Endodermal cell (in vitro differentiated cells): ENCODE data around the gene ASTN2. TPM values are rescaled to one million over a fixed set of nuclear protein-coding genes. Genes with fewer than 3 reads are reported as not detected.

Experiments
- DNase-seq: peaks from one replicate; pipeline ENCODE4 v3.0.0-alpha.2; 2017
- H3K27ac ChIP-seq: 2 replicates; pipeline ENCODE4 v1.5.1; 2013; ENCODE audit warnings: mild to moderate bottlenecking, low read depth, low read length, moderate library complexity
- H3K27me3 ChIP-seq: 2 replicates; pipeline ENCODE4 v1.6.1; 2013; ENCODE audit warnings: mild to moderate bottlenecking, low read length, moderate library complexity; ENCODE audit not compliant: insufficient read depth, control insufficient read depth, poor library complexity, severe bottlenecking
- H3K36me3 ChIP-seq: 2 replicates; pipeline ENCODE4 v1.7.0; 2013; ENCODE audit warnings: mild to moderate bottlenecking, low read length, moderate library complexity; ENCODE audit not compliant: control insufficient read depth, insufficient read depth
- H3K4me1 ChIP-seq: one replicate; pipeline ENCODE4 v1.7.0; 2013; ENCODE audit warnings: low read length; ENCODE audit not compliant: control insufficient read depth, insufficient read depth
- H3K4me3 ChIP-seq: 2 replicates; pipeline ENCODE4 v1.5.1; 2013; ENCODE audit warnings: mild to moderate bottlenecking, low read length, moderate library complexity
- H3K9ac ChIP-seq: 2 replicates; pipeline ENCODE4 v1.6.1; 2013; ENCODE audit warnings: mild to moderate bottlenecking, low read length, moderate library complexity; ENCODE audit not compliant: poor library complexity, severe bottlenecking; ENCODE audit errors: extremely low read depth
- H3K9me3 ChIP-seq: 2 replicates; pipeline ENCODE4 v1.6.1; 2013; ENCODE audit warnings: mild to moderate bottlenecking, low read length, moderate library complexity; ENCODE audit not compliant: control insufficient read depth
- H3K27ac Mint-ChIP-seq: 2 replicates; pipeline ENCODE4 v1.8.0; 2020; ENCODE audit warnings: mixed read lengths
- H3K27me3 Mint-ChIP-seq: 2 replicates; pipeline ENCODE4 v1.8.0; 2021; ENCODE audit warnings: mild to moderate bottlenecking, mixed read lengths; ENCODE audit not compliant: insufficient read depth
- H3K36me3 Mint-ChIP-seq: 2 replicates; pipeline ENCODE4 v1.8.0; 2020; ENCODE audit warnings: low read depth, mixed read lengths
- H3K4me1 Mint-ChIP-seq: 2 replicates; pipeline ENCODE4 v1.8.0; 2020; ENCODE audit warnings: mixed read lengths
- H3K4me3 Mint-ChIP-seq: 2 replicates; pipeline ENCODE4 v1.8.0; 2020; ENCODE audit warnings: mild to moderate bottlenecking, moderate library complexity, mixed read lengths
- H3K9me3 Mint-ChIP-seq: 2 replicates; pipeline ENCODE4 v1.8.0; 2020; ENCODE audit warnings: mild to moderate bottlenecking, mixed read lengths
- WGBS, 2 experiments: methylation state at CpG; one replicate each; pipeline versions ENCODE4 v1.1.5 to v1.1.7; 2013; ENCODE audit warnings: missing lambda C conversion rate in 2 of 2, mixed read lengths in 1 of 2; ENCODE audit not compliant: insufficient coverage in 1 of 2, insufficient read length in 1 of 2; 5-methylcytosine and 5-hydroxymethylcytosine counted together
- total RNA-seq, 2 donors: library from RNA; stranded (reverse); fragmentation: NEBNext Ultra II Directional in 1 of 2; extraction: Animal tissue kit (Norgen Biotek cat#: 25700) in 1 of 2; gene quantifications; 2 replicates in 1 of 2; 3 replicates in 1 of 2; pipeline ENCODE4 v1.2.1, GENCODE V29; 2021
- TF ChIP-seq, protein P1 (sequence below): fragments of 200-600 bp; sonication (generic); conservative IDR thresholded peaks from 2 replicates; pipeline ENCODE4 v1.5.0; 2021; ENCODE audit warnings: antibody characterized with exemption, mild to moderate bottlenecking

The ASTN2 gene
- total RNA-seq, 2 donors from 2014 or later = 8.9 to 10.4 TPM

DNA sequence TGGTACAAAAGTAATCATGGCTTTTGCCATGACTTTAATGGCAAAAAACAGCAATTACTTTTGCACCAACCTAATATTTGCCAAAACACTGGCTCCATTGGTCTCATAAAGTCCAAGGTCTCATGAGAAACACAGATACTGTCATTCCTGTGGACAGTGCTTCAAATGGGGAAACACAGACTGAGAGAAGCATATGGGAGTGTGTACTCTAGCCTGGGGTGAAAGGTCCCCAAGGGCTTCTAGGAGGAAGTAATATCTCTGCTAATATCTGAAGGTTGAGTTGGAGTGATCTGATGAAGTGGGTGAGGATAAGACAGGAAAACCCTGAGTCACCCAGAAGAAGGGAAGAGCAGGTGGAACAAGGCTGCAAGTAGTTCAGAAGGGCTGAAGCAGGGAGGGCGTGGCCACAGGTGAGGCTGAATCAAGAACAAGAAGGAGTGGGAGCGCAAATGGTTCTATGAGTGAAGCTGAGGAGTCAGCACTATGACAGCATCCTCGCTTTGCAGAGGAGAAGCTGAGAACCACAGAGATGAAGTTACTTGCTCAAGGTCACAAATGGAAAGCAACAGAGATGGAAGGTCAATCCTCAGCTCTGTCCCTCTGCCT is 164.1 kb downstream of the ASTN2 start:
- H3K27ac ChIP-seq = no peak overlapping the region
- no peak overlapping the region for H3K9ac ChIP-seq
- H3K4me1 Mint-ChIP-seq = no peaks in the 10 kb centered on the region
- DNase-seq = no peak
- no peak overlapping the region for H3K27ac Mint-ChIP-seq
- H3K4me3 Mint-ChIP-seq = no peak overlapping the region
- WGBS, 2 experiments = 89 to 90% methylated on average over 3 of the region's 3 CpGs
- H3K9me3 Mint-ChIP-seq = no peaks in the 10 kb centered on the region
- no peaks in the 10 kb centered on the region for H3K36me3 Mint-ChIP-seq
- H3K4me3 ChIP-seq = no peak overlapping the region
- TF ChIP-seq, protein P1, sequence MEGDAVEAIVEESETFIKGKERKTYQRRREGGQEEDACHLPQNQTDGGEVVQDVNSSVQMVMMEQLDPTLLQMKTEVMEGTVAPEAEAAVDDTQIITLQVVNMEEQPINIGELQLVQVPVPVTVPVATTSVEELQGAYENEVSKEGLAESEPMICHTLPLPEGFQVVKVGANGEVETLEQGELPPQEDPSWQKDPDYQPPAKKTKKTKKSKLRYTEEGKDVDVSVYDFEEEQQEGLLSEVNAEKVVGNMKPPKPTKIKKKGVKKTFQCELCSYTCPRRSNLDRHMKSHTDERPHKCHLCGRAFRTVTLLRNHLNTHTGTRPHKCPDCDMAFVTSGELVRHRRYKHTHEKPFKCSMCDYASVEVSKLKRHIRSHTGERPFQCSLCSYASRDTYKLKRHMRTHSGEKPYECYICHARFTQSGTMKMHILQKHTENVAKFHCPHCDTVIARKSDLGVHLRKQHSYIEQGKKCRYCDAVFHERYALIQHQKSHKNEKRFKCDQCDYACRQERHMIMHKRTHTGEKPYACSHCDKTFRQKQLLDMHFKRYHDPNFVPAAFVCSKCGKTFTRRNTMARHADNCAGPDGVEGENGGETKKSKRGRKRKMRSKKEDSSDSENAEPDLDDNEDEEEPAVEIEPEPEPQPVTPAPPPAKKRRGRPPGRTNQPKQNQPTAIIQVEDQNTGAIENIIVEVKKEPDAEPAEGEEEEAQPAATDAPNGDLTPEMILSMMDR = no peak
- H3K27me3 ChIP-seq = peaks cover 43% of the 10 kb centered on the region
- no peaks in the 10 kb centered on the region for H3K4me1 ChIP-seq
- no peaks in the 10 kb centered on the region for H3K36me3 ChIP-seq
- no peaks in the 10 kb centered on the region for H3K9me3 ChIP-seq
- peaks cover 25% of the 10 kb centered on the region for H3K27me3 Mint-ChIP-seq

DNA sequence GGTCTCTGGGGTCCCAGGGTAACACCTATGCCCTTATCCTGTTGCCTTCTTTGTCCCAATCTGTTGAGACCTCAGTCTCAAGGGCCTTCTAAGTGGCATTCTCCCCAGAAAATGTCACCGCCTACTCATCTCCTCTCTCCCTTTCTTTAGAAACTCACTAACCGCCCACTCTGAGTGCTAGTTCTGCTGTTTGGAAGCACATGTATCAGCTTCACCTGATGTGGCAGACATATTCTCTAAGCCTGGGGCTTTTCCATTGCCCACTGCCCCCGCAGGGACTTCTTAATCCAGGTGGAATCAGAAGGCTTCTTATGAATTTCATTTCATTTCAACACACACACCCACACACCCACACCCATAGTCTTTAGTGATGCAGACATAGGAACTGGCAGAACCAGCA is 165.1 kb downstream of the ASTN2 start:
- H3K4me3 Mint-ChIP-seq = no peak overlapping the region
- no peak overlapping the region for H3K27ac Mint-ChIP-seq
- H3K36me3 Mint-ChIP-seq = no peaks in the 10 kb centered on the region
- H3K4me1 Mint-ChIP-seq = no peaks in the 10 kb centered on the region
- Histone ChIP-seq H3K9ac (no peak overlapping the region), H3K27me3 (peaks cover 36% of the 10 kb centered on the region), H3K27ac (no peak overlapping the region), H3K36me3 (no peaks in the 10 kb centered on the region), H3K9me3 (no peaks in the 10 kb centered on the region), H3K4me3 (no peak overlapping the region), H3K4me1 (no peaks in the 10 kb centered on the region)
- DNase-seq = no peak
- TF ChIP-seq, protein P1 = no peak
- peaks cover 24% of the 10 kb centered on the region for H3K27me3 Mint-ChIP-seq
- no peaks in the 10 kb centered on the region for H3K9me3 Mint-ChIP-seq
- 69 to 89% methylated on average over 3 of the region's 3 CpGs for WGBS, 2 experiments

DNA sequence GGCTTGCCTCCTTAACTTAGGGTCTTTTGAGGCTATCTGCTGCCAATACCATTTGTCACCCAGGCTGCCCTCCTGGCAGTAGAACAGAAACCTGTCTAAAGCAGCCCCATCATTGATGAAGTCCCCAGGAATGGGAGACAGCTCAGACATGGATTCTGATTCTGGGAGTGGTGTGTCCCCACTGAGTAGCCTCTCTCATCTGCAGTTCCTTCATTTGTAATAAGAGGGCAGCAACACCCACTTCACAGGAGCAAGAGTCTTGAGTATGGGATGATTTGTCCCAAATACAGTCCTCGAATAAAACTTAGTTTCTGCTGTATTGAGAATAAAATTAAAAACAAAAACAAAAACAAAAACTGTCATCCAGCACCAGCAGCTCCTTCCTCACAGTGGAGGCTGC is 167.6 kb downstream of the ASTN2 start:
- Histone ChIP-seq H3K4me1 (no peaks in the 10 kb centered on the region), H3K27me3 (peaks cover 36% of the 10 kb centered on the region), H3K9me3 (no peaks in the 10 kb centered on the region), H3K27ac (no peak overlapping the region), H3K36me3 (no peaks in the 10 kb centered on the region), H3K9ac (no peak overlapping the region), H3K4me3 (no peak overlapping the region)
- DNase-seq = peak; percentile 61
- WGBS, 2 experiments = no CpG with 5 or more reads among the region's 1 CpG
- H3K27ac Mint-ChIP-seq = no peak overlapping the region
- TF ChIP-seq, protein P1 = peak; percentile 75
- no peak overlapping the region for H3K4me3 Mint-ChIP-seq
- H3K27me3 Mint-ChIP-seq = peaks cover 24% of the 10 kb centered on the region
- H3K9me3 Mint-ChIP-seq = no peaks in the 10 kb centered on the region
- H3K4me1 Mint-ChIP-seq = no peaks in the 10 kb centered on the region
- no peaks in the 10 kb centered on the region for H3K36me3 Mint-ChIP-seq
